GM18909 (cell line): ENCODE results near the gene STKLD1.
"Not testable (repeated sequence)": the region's sequence is repeated elsewhere in the genome, so short reads cannot be mapped to it uniquely, and the experiment has no call there.

Experiments
- ATAC-seq: cut with Tn5 transposase; IDR thresholded peaks from one replicate; pipeline ENCODE4 v1.9.1; 2021; ENCODE audit warnings: mild to moderate bottlenecking; ENCODE audit not compliant: unreplicated experiment, poor library complexity

STKLD1 gene

GRCh38 chr9:133360400-133361393, 15.5 kb upstream of the STKLD1 start:
- ATAC-seq = no peak

GRCh38 chr9:133361507-133362092, 14.6 kb upstream of the STKLD1 start:
- no peak for ATAC-seq

- ATAC-seq = no peak
These were observed 13.7 kb upstream of the STKLD1 start for GRCh38 chr9:133362359-133363044.

GRCh38 chr9:133366435-133366834, 9.7 kb upstream of the STKLD1 start:
- no peak for ATAC-seq

- ATAC-seq = no peak
These were observed 8.9 kb upstream of the STKLD1 start for GRCh38 chr9:133367221-133367620.

GRCh38 chr9:133367778-133368177, 8.4 kb upstream of the STKLD1 start:
- ATAC-seq = no peak

- no peak for ATAC-seq
These were observed 7.8 kb upstream of the STKLD1 start for GRCh38 chr9:133368249-133368881.

- ATAC-seq = no peak
These were observed 6.7 kb upstream of the STKLD1 start for GRCh38 chr9:133369422-133369821.

GRCh38 chr9:133369933-133370332, 6.2 kb upstream of the STKLD1 start:
- no peak for ATAC-seq

- ATAC-seq = no peak
These were observed 5.5 kb upstream of the STKLD1 start for GRCh38 chr9:133370685-133371084.

- no peak for ATAC-seq
These were observed 4.9 kb upstream of the STKLD1 start for GRCh38 chr9:133371261-133371711.

GRCh38 chr9:133372144-133372543, 4.0 kb upstream of the STKLD1 start:
- ATAC-seq = no peak

- ATAC-seq = no peak
These were observed 1.5 kb upstream of the STKLD1 start for GRCh38 chr9:133374612-133375115.

- peak; percentile 8 for ATAC-seq
These were observed 946 bp upstream of the STKLD1 start for GRCh38 chr9:133375116-133375723.

GRCh38 chr9:133377280-133377679, 1.1 kb downstream of the STKLD1 start:
- ATAC-seq = not testable (repeated sequence)

GRCh38 chr9:133377721-133378216, 1.6 kb downstream of the STKLD1 start:
- no peak for ATAC-seq

GRCh38 chr9:133378408-133378962, 2.3 kb downstream of the STKLD1 start:
- no peak for ATAC-seq

GRCh38 chr9:133379153-133380086, 3.3 kb downstream of the STKLD1 start:
- no peak for ATAC-seq
